ENCODE data around the gene ADAMTSL5. TPM values are rescaled to one million over a fixed set of nuclear protein-coding genes. Genes with fewer than 3 reads are reported as not detected.

The ADAMTSL5 gene
- total RNA-seq, 1 experiment from 2014 or later = 0.86 TPM

GRCh38 chr19:1460033-1460995, 52.5 kb downstream of the ADAMTSL5 start:
- no peaks in the 10 kb centered on the region for H3K36me3 ChIP-seq (ENCODE audit: insufficient read depth, low read length, poor library complexity, severe bottlenecking)
- no peak overlapping the region for H3K27ac ChIP-seq (ENCODE audit: low read depth, low read length, poor library complexity, severe bottlenecking)
- no peak overlapping the region for H3K4me3 ChIP-seq (ENCODE audit: low read depth, low read length, poor library complexity, severe bottlenecking)
- TF ChIP-seq EZH2 (IDR thresholded peaks at IDR 0.05; ENCODE audit: borderline replicate concordance, low read depth, low read length, poor library complexity, severe bottlenecking) (no peak), CTCF (conservative IDR thresholded peaks at IDR 0.05; ENCODE audit: low read depth, low read length) (no peak)
- H3K27me3 ChIP-seq (replicated peaks; ENCODE audit: insufficient read depth, low read depth, low read length, poor library complexity) = no peaks in the 10 kb centered on the region
- no peak for DNase-seq (ENCODE audit: low spot score)
- POLR2A ChIA-PET (ENCODE audit: low non-redundant PET) = no interaction called here
- no peaks in the 10 kb centered on the region for H3K9me3 ChIP-seq (ENCODE audit: low read depth, low read length, poor library complexity, severe bottlenecking)
- intact Hi-C loops (cut with micrococcal nuclease; ENCODE audit: unreplicated experiment) = no loop called here
- CTCF ChIA-PET = no interaction called here
- peaks cover 18% of the 10 kb centered on the region for H3K4me1 ChIP-seq (ENCODE audit: insufficient read depth, low read length, poor library complexity, severe bottlenecking)
- no TSS peak for BruUV-seq (replicated peaks)

- H3K4me1 ChIP-seq (ENCODE audit: insufficient read depth, low read length, poor library complexity, severe bottlenecking) = peaks cover 22% of the 10 kb centered on the region
- DNase-seq (ENCODE audit: low spot score) = no peak
- H3K9me3 ChIP-seq (ENCODE audit: low read depth, low read length, poor library complexity, severe bottlenecking) = no peaks in the 10 kb centered on the region
- H3K27ac ChIP-seq (ENCODE audit: low read depth, low read length, poor library complexity, severe bottlenecking) = no peak overlapping the region
- intact Hi-C loops (cut with micrococcal nuclease; ENCODE audit: unreplicated experiment) = no loop called here
- H3K36me3 ChIP-seq (ENCODE audit: insufficient read depth, low read length, poor library complexity, severe bottlenecking) = no peaks in the 10 kb centered on the region
- H3K4me3 ChIP-seq (ENCODE audit: low read depth, low read length, poor library complexity, severe bottlenecking) = no peak overlapping the region
- ChIA-PET CTCF (no interaction called here), POLR2A (ENCODE audit: low non-redundant PET) (no interaction called here)
- TF ChIP-seq CTCF (conservative IDR thresholded peaks at IDR 0.05; ENCODE audit: low read depth, low read length) = no peak
- TF ChIP-seq EZH2 (IDR thresholded peaks at IDR 0.05; ENCODE audit: borderline replicate concordance, low read depth, low read length, poor library complexity, severe bottlenecking) = no peak
- no peaks in the 10 kb centered on the region for H3K27me3 ChIP-seq (replicated peaks; ENCODE audit: insufficient read depth, low read depth, low read length, poor library complexity)
- no TSS peak for BruUV-seq (replicated peaks)
These were observed 53.3 kb downstream of the ADAMTSL5 start for GRCh38 chr19:1459479-1459878.

- peaks cover 29% of the 10 kb centered on the region for H3K4me1 ChIP-seq (ENCODE audit: insufficient read depth, low read length, poor library complexity, severe bottlenecking)
- POLR2A ChIA-PET (ENCODE audit: low non-redundant PET) = no interaction called here
- CTCF ChIA-PET = no interaction called here
- no peaks in the 10 kb centered on the region for H3K9me3 ChIP-seq (ENCODE audit: low read depth, low read length, poor library complexity, severe bottlenecking)
- BruUV-seq (replicated peaks) = no TSS peak
- intact Hi-C loops (cut with micrococcal nuclease; ENCODE audit: unreplicated experiment) = no loop called here
- no peak for DNase-seq (ENCODE audit: low spot score)
- TF ChIP-seq EZH2 (IDR thresholded peaks at IDR 0.05; ENCODE audit: borderline replicate concordance, low read depth, low read length, poor library complexity, severe bottlenecking) (no peak), CTCF (conservative IDR thresholded peaks at IDR 0.05; ENCODE audit: low read depth, low read length) (no peak)
- H3K27me3 ChIP-seq (replicated peaks; ENCODE audit: insufficient read depth, low read depth, low read length, poor library complexity) = no peaks in the 10 kb centered on the region
- no peak overlapping the region for H3K4me3 ChIP-seq (ENCODE audit: low read depth, low read length, poor library complexity, severe bottlenecking)
- no peaks in the 10 kb centered on the region for H3K36me3 ChIP-seq (ENCODE audit: insufficient read depth, low read length, poor library complexity, severe bottlenecking)
- no peak overlapping the region for H3K27ac ChIP-seq (ENCODE audit: low read depth, low read length, poor library complexity, severe bottlenecking)
These were observed 54.9 kb downstream of the ADAMTSL5 start for GRCh38 chr19:1457892-1458291.

Data from A673 (cell line).